Caco-2 (cell line): Measurements from ENCODE around the gene TLCD5. TPM values are rescaled to one million over a fixed set of nuclear protein-coding genes. Genes with fewer than 3 reads are reported as not detected.

Source experiments
- BruUV-seq: library from RNA; stranded (reverse); fragments of 400-500 nt; replicated peaks from 2 replicates; lab custom pipeline; 2021; lab: Mats Ljungman, UMichigan
- CTCF ChIA-PET: fragments of 300-600 bp; sonication (Branson Sonifier 250); formaldehyde crosslinking; loops from one replicate; lab custom pipeline; 2022; ENCODE audit warnings: antibody characterized with exemption; lab: Charles Lee
- POLR2A ChIA-PET: fragments of 300-600 bp; sonication (Branson Sonifier 250); formaldehyde crosslinking; loops from one replicate; lab custom pipeline; 2022; ENCODE audit warnings: antibody characterized with exemption; lab: Charles Lee
- DNase-seq, 2 experiments: peaks; one replicate each; pipeline versions ENCODE4 v3.0.0 to v3.0.0-alpha.2; 2020 to 2022
- H3K27me3 ChIP-seq: replicated peaks from 2 replicates; pipeline ENCODE4 v1.6.0; 2011; ENCODE audit warnings: low read length; ENCODE audit not compliant: control insufficient read depth, insufficient read depth
- H3K36me3 ChIP-seq: 2 replicates; pipeline ENCODE4 v1.5.1; 2011; ENCODE audit warnings: low read length; ENCODE audit not compliant: control insufficient read depth, insufficient read depth
- H3K4me1 ChIP-seq: fragments of 250-450 bp; sonication (Bioruptor Pico); 2 replicates; pipeline ENCODE4 v1.5.1; 2020; ENCODE audit warnings: mild to moderate bottlenecking
- H3K4me3 ChIP-seq: 2 replicates; pipeline ENCODE4 v1.5.1; 2011; ENCODE audit warnings: low read depth, mild to moderate bottlenecking, control low read depth, low read length
- H3K9me3 ChIP-seq: fragments of 250-450 bp; sonication (Bioruptor Pico); 2 replicates; pipeline ENCODE4 v1.5.1; 2020; ENCODE audit warnings: mild to moderate bottlenecking, moderate library complexity
- H3K27ac Mint-ChIP-seq: one replicate; pipeline ENCODE4 v1.8.0; 2022; ENCODE audit warnings: mixed read lengths; ENCODE audit not compliant: unreplicated experiment
- H3K27me3 Mint-ChIP-seq: one replicate; pipeline ENCODE4 v1.8.0; 2022; ENCODE audit warnings: mixed read lengths; ENCODE audit not compliant: insufficient read depth, unreplicated experiment
- H3K36me3 Mint-ChIP-seq: one replicate; pipeline ENCODE4 v1.8.0; 2022; ENCODE audit warnings: mild to moderate bottlenecking, mixed read lengths; ENCODE audit not compliant: insufficient read depth, unreplicated experiment
- H3K4me1 Mint-ChIP-seq: one replicate; pipeline ENCODE4 v1.8.0; 2022; ENCODE audit warnings: low read depth, mixed read lengths; ENCODE audit not compliant: unreplicated experiment
- H3K4me3 Mint-ChIP-seq: one replicate; pipeline ENCODE4 v1.8.0; 2022; ENCODE audit warnings: mild to moderate bottlenecking, moderate library complexity, mixed read lengths; ENCODE audit not compliant: unreplicated experiment
- H3K9me3 Mint-ChIP-seq: one replicate; pipeline ENCODE4 v1.8.0; 2022; ENCODE audit warnings: mixed read lengths; ENCODE audit not compliant: unreplicated experiment
- CTCF ChIP-seq, 2 experiments: fragments of 200-600 bp in 1 of 2; IDR thresholded peaks; 1 replicate in 1 of 2; 2 replicates in 1 of 2; pipeline versions ENCODE4 v1.5.1 to v1.8.0; 2011 to 2022; ENCODE audit warnings: antibody characterized with exemption in 1 of 2, control low read depth in 1 of 2, inconsistent platforms in 1 of 2, low read depth in 1 of 2, low read length in 1 of 2, mild to moderate bottlenecking in 1 of 2, moderate library complexity in 1 of 2; ENCODE audit not compliant: insufficient read depth in 1 of 2, severe bottlenecking in 1 of 2, unreplicated experiment in 1 of 2
- intact Hi-C: fragments of 100-400 bp; cut with micrococcal nuclease; formaldehyde crosslinking; loops from one replicate; pipeline ENCODE4 v1.10.0; 2022; ENCODE audit not compliant: unreplicated experiment
- total RNA-seq: library from RNA; stranded (reverse); gene quantifications from 2 replicates; pipeline ENCODE4 v1.2.3, GENCODE V29; 2022

TLCD5 gene
- total RNA-seq, 1 experiment from 2014 or later, result 11.8 TPM

GRCh38 chr11:120305286-120305685, 19.8 kb upstream of the TLCD5 start:
- POLR2A ChIA-PET, result no interaction called here
- Mint-ChIP-seq H3K4me3 (no peak overlapping the region), H3K9me3 (no peaks in the 10 kb centered on the region), H3K36me3 (no peaks in the 10 kb centered on the region), H3K4me1 (peaks cover 8% of the 10 kb centered on the region), H3K27me3 (no peaks in the 10 kb centered on the region), H3K27ac (no peak overlapping the region)
- H3K27me3 ChIP-seq, result no peaks in the 10 kb centered on the region
- intact Hi-C loops, result no loop called here
- BruUV-seq, result no TSS peak
- CTCF ChIA-PET, result interaction anchor here (12.0 kb wide), 1 partner anchor 71 kb away, joined by 246 read pairs; the partner anchor contains the start of gene POU2F3
- no peak overlapping the region for H3K4me3 ChIP-seq
- no peak for TF ChIP-seq CTCF (IDR thresholded peaks at IDR 0.05; ENCODE audit: insufficient read depth in 1 of 2, low read depth in 1 of 2, low read length in 1 of 2, severe bottlenecking in 1 of 2, unreplicated experiment in 1 of 2)
- no peaks in the 10 kb centered on the region for H3K36me3 ChIP-seq
- no peaks in the 10 kb centered on the region for H3K9me3 ChIP-seq
- no peaks in the 10 kb centered on the region for H3K4me1 ChIP-seq
- no peak for DNase-seq

- no peaks in the 10 kb centered on the region for H3K4me1 ChIP-seq
- CTCF ChIA-PET, result interaction anchor here (12.0 kb wide), 1 partner anchor 72 kb away, joined by 246 read pairs; the partner anchor contains the start of gene POU2F3
Observed at GRCh38 chr11:120306519-120307242, 18.4 kb upstream of the TLCD5 start.

GRCh38 chr11:120307476-120307875, 17.6 kb upstream of the TLCD5 start:
- TF ChIP-seq CTCF (IDR thresholded peaks at IDR 0.05; ENCODE audit: insufficient read depth in 1 of 2, low read depth in 1 of 2, low read length in 1 of 2, severe bottlenecking in 1 of 2, unreplicated experiment in 1 of 2), result no peak
- Mint-ChIP-seq H3K4me1 (peaks cover under 1% of the 10 kb centered on the region), H3K9me3 (no peaks in the 10 kb centered on the region), H3K27ac (no peak overlapping the region), H3K4me3 (no peak overlapping the region), H3K36me3 (no peaks in the 10 kb centered on the region), H3K27me3 (no peaks in the 10 kb centered on the region)
- CTCF ChIA-PET, result interaction anchor here (12.0 kb wide), 1 partner anchor 73 kb away, joined by 246 read pairs; the partner anchor contains the start of gene POU2F3
- Histone ChIP-seq H3K4me3 (no peak overlapping the region), H3K9me3 (no peaks in the 10 kb centered on the region), H3K27me3 (no peaks in the 10 kb centered on the region), H3K4me1 (no peaks in the 10 kb centered on the region), H3K36me3 (no peaks in the 10 kb centered on the region)
- no TSS peak for BruUV-seq
- intact Hi-C loops, result no loop called here
- POLR2A ChIA-PET, result no interaction called here
- DNase-seq, result no peak

More at GRCh38 chr11:120306519-120307242, 18.4 kb upstream of the TLCD5 start:
- Mint-ChIP-seq H3K9me3 (no peaks in the 10 kb centered on the region), H3K4me3 (no peak overlapping the region), H3K27ac (no peak overlapping the region), H3K4me1 (peaks cover 8% of the 10 kb centered on the region), H3K27me3 (no peaks in the 10 kb centered on the region), H3K36me3 (no peaks in the 10 kb centered on the region)
- H3K36me3 ChIP-seq, result no peaks in the 10 kb centered on the region
- no peak overlapping the region for H3K4me3 ChIP-seq
- POLR2A ChIA-PET, result no interaction called here
- H3K27me3 ChIP-seq, result no peaks in the 10 kb centered on the region
- peak in 1 of 2 experiments; percentile 33 for TF ChIP-seq CTCF (IDR thresholded peaks at IDR 0.05; ENCODE audit: insufficient read depth in 1 of 2, low read depth in 1 of 2, low read length in 1 of 2, severe bottlenecking in 1 of 2, unreplicated experiment in 1 of 2)
- no peak for DNase-seq
- no TSS peak for BruUV-seq
- intact Hi-C loops, result no loop called here
- H3K9me3 ChIP-seq, result no peaks in the 10 kb centered on the region
